ENCODE data around the gene C8G. TPM values are rescaled to one million over a fixed set of nuclear protein-coding genes. Genes with fewer than 3 reads are reported as not detected.

Gene C8G
- total RNA-seq, 1 donor from 2014 or later = not detected

GRCh38 chr9:136952876-136953770 lies 8.1 kb downstream of the C8G start:
- no peaks in the 10 kb centered on the region for H3K36me3 ChIP-seq (ENCODE audit: control insufficient read depth in 3 of 3, insufficient read depth in 3 of 3, low read length in 3 of 3)
- H3K9ac ChIP-seq (ENCODE audit: low read depth in 1 of 3, low read length in 3 of 3) = no peak overlapping the region
- no peaks in the 10 kb centered on the region for H3K9me3 ChIP-seq (ENCODE audit: control insufficient read depth in 3 of 3, low read length in 3 of 3)
- H3K4me1 ChIP-seq (ENCODE audit: control insufficient read depth in 3 of 3, insufficient read depth in 3 of 3, low read length in 3 of 3) = peaks cover 6 to 15% (median 11%) of the 10 kb centered on the region in 3 donors
- H3K4me3 ChIP-seq (ENCODE audit: low read length in 3 of 3) = no peak overlapping the region
- H3K27ac ChIP-seq (ENCODE audit: low read depth, low read length) = no peak overlapping the region
- no peaks in the 10 kb centered on the region for H3K27me3 ChIP-seq (ENCODE audit: control insufficient read depth in 3 of 3, insufficient read depth in 3 of 3, low read length in 3 of 3)

GRCh38 chr9:136953771-136954269 lies 8.8 kb downstream of the C8G start:
- Histone ChIP-seq H3K4me3 (ENCODE audit: low read length in 3 of 3) (no peak overlapping the region), H3K9me3 (ENCODE audit: control insufficient read depth in 3 of 3, low read length in 3 of 3) (no peaks in the 10 kb centered on the region), H3K4me1 (ENCODE audit: control insufficient read depth in 3 of 3, insufficient read depth in 3 of 3, low read length in 3 of 3) (peaks cover 4 to 12% (median 10%) of the 10 kb centered on the region in 3 donors), H3K9ac (ENCODE audit: low read depth in 1 of 3, low read length in 3 of 3) (no peak overlapping the region), H3K27ac (ENCODE audit: low read depth, low read length) (no peak overlapping the region), H3K36me3 (ENCODE audit: control insufficient read depth in 3 of 3, insufficient read depth in 3 of 3, low read length in 3 of 3) (no peaks in the 10 kb centered on the region), H3K27me3 (ENCODE audit: control insufficient read depth in 3 of 3, insufficient read depth in 3 of 3, low read length in 3 of 3) (peaks cover 0 to 5% (median 0%) of the 10 kb centered on the region in 3 donors)

- H3K27me3 ChIP-seq (ENCODE audit: control insufficient read depth in 3 of 3, insufficient read depth in 3 of 3, low read length in 3 of 3) = peaks cover 0 to 9% (median 0%) of the 10 kb centered on the region in 3 donors
- H3K27ac ChIP-seq (ENCODE audit: low read depth, low read length) = no peak overlapping the region
Observed at GRCh38 chr9:136954270-136955083, 9.4 kb downstream of the C8G start.

GRCh38 chr9:136955202-136955942 lies 10.3 kb downstream of the C8G start:
- Histone ChIP-seq H3K9ac (ENCODE audit: low read depth in 1 of 3, low read length in 3 of 3) (no peak overlapping the region), H3K36me3 (ENCODE audit: control insufficient read depth in 3 of 3, insufficient read depth in 3 of 3, low read length in 3 of 3) (no peaks in the 10 kb centered on the region), H3K4me3 (ENCODE audit: low read length in 3 of 3) (no peak overlapping the region), H3K27ac (ENCODE audit: low read depth, low read length) (no peak overlapping the region), H3K9me3 (ENCODE audit: control insufficient read depth in 3 of 3, low read length in 3 of 3) (no peaks in the 10 kb centered on the region), H3K27me3 (ENCODE audit: control insufficient read depth in 3 of 3, insufficient read depth in 3 of 3, low read length in 3 of 3) (peaks cover 0 to 12% (median 0%) of the 10 kb centered on the region in 3 donors), H3K4me1 (ENCODE audit: control insufficient read depth in 3 of 3, insufficient read depth in 3 of 3, low read length in 3 of 3) (peaks cover 2 to 6% (median 4%) of the 10 kb centered on the region in 3 donors)

More at GRCh38 chr9:136954270-136955083, 9.4 kb downstream of the C8G start:
- no peak overlapping the region for H3K4me3 ChIP-seq (ENCODE audit: low read length in 3 of 3)
- H3K4me1 ChIP-seq (ENCODE audit: control insufficient read depth in 3 of 3, insufficient read depth in 3 of 3, low read length in 3 of 3) = peaks cover 4 to 11% (median 10%) of the 10 kb centered on the region in 3 donors
- no peak overlapping the region for H3K9ac ChIP-seq (ENCODE audit: low read depth in 1 of 3, low read length in 3 of 3)
- no peaks in the 10 kb centered on the region for H3K9me3 ChIP-seq (ENCODE audit: control insufficient read depth in 3 of 3, low read length in 3 of 3)
- no peaks in the 10 kb centered on the region for H3K36me3 ChIP-seq (ENCODE audit: control insufficient read depth in 3 of 3, insufficient read depth in 3 of 3, low read length in 3 of 3)

GRCh38 chr9:136955943-136956335 lies 10.9 kb downstream of the C8G start:
- no peak overlapping the region for H3K4me3 ChIP-seq (ENCODE audit: low read length in 3 of 3)
- no peak overlapping the region for H3K9ac ChIP-seq (ENCODE audit: low read depth in 1 of 3, low read length in 3 of 3)
- H3K9me3 ChIP-seq (ENCODE audit: control insufficient read depth in 3 of 3, low read length in 3 of 3) = no peaks in the 10 kb centered on the region
- no peaks in the 10 kb centered on the region for H3K36me3 ChIP-seq (ENCODE audit: control insufficient read depth in 3 of 3, insufficient read depth in 3 of 3, low read length in 3 of 3)
- H3K27me3 ChIP-seq (ENCODE audit: control insufficient read depth in 3 of 3, insufficient read depth in 3 of 3, low read length in 3 of 3) = peaks cover 0 to 12% (median 0%) of the 10 kb centered on the region in 3 donors
- no peak overlapping the region for H3K27ac ChIP-seq (ENCODE audit: low read depth, low read length)
- H3K4me1 ChIP-seq (ENCODE audit: control insufficient read depth in 3 of 3, insufficient read depth in 3 of 3, low read length in 3 of 3) = peaks cover 0 to 2% (median under 1%) of the 10 kb centered on the region in 3 donors

GRCh38 chr9:136956604-136957003 lies 11.6 kb downstream of the C8G start:
- H3K4me1 ChIP-seq (ENCODE audit: control insufficient read depth in 3 of 3, insufficient read depth in 3 of 3, low read length in 3 of 3) = peaks cover 0 to 3% (median 3%) of the 10 kb centered on the region in 3 donors
- no peaks in the 10 kb centered on the region for H3K9me3 ChIP-seq (ENCODE audit: control insufficient read depth in 3 of 3, low read length in 3 of 3)
- no peak overlapping the region for H3K9ac ChIP-seq (ENCODE audit: low read depth in 1 of 3, low read length in 3 of 3)
- no peaks in the 10 kb centered on the region for H3K36me3 ChIP-seq (ENCODE audit: control insufficient read depth in 3 of 3, insufficient read depth in 3 of 3, low read length in 3 of 3)
- H3K4me3 ChIP-seq (ENCODE audit: low read length in 3 of 3) = no peak overlapping the region
- H3K27ac ChIP-seq (ENCODE audit: low read depth, low read length) = no peak overlapping the region
- peaks cover 0 to 12% (median 0%) of the 10 kb centered on the region in 3 donors for H3K27me3 ChIP-seq (ENCODE audit: control insufficient read depth in 3 of 3, insufficient read depth in 3 of 3, low read length in 3 of 3)

- peaks cover 0 to 12% (median 0%) of the 10 kb centered on the region in 3 donors for H3K27me3 ChIP-seq (ENCODE audit: control insufficient read depth in 3 of 3, insufficient read depth in 3 of 3, low read length in 3 of 3)
- no peak overlapping the region for H3K9ac ChIP-seq (ENCODE audit: low read depth in 1 of 3, low read length in 3 of 3)
- H3K36me3 ChIP-seq (ENCODE audit: control insufficient read depth in 3 of 3, insufficient read depth in 3 of 3, low read length in 3 of 3) = no peaks in the 10 kb centered on the region
- H3K4me1 ChIP-seq (ENCODE audit: control insufficient read depth in 3 of 3, insufficient read depth in 3 of 3, low read length in 3 of 3) = peaks cover 0 to 7% (median 3%) of the 10 kb centered on the region in 3 donors
- no peak overlapping the region for H3K27ac ChIP-seq (ENCODE audit: low read depth, low read length)
- no peak overlapping the region for H3K4me3 ChIP-seq (ENCODE audit: low read length in 3 of 3)
- no peaks in the 10 kb centered on the region for H3K9me3 ChIP-seq (ENCODE audit: control insufficient read depth in 3 of 3, low read length in 3 of 3)
Observed at GRCh38 chr9:136957461-136957860, 12.4 kb downstream of the C8G start.

GRCh38 chr9:136957901-136958300 lies 12.9 kb downstream of the C8G start:
- Histone ChIP-seq H3K4me1 (ENCODE audit: control insufficient read depth in 3 of 3, insufficient read depth in 3 of 3, low read length in 3 of 3) (peaks cover 0 to 7% (median 3%) of the 10 kb centered on the region in 3 donors), H3K27ac (ENCODE audit: low read depth, low read length) (no peak overlapping the region), H3K9me3 (ENCODE audit: control insufficient read depth in 3 of 3, low read length in 3 of 3) (no peaks in the 10 kb centered on the region), H3K36me3 (ENCODE audit: control insufficient read depth in 3 of 3, insufficient read depth in 3 of 3, low read length in 3 of 3) (no peaks in the 10 kb centered on the region), H3K9ac (ENCODE audit: low read depth in 1 of 3, low read length in 3 of 3) (no peak overlapping the region), H3K4me3 (ENCODE audit: low read length in 3 of 3) (no peak overlapping the region), H3K27me3 (ENCODE audit: control insufficient read depth in 3 of 3, insufficient read depth in 3 of 3, low read length in 3 of 3) (peaks cover 0 to 12% (median 0%) of the 10 kb centered on the region in 3 donors)

- Histone ChIP-seq H3K9me3 (ENCODE audit: control insufficient read depth in 3 of 3, low read length in 3 of 3) (no peaks in the 10 kb centered on the region), H3K4me3 (ENCODE audit: low read length in 3 of 3) (no peak overlapping the region), H3K27me3 (ENCODE audit: control insufficient read depth in 3 of 3, insufficient read depth in 3 of 3, low read length in 3 of 3) (peaks cover 0 to 12% (median 4%) of the 10 kb centered on the region in 3 donors), H3K36me3 (ENCODE audit: control insufficient read depth in 3 of 3, insufficient read depth in 3 of 3, low read length in 3 of 3) (no peaks in the 10 kb centered on the region), H3K4me1 (ENCODE audit: control insufficient read depth in 3 of 3, insufficient read depth in 3 of 3, low read length in 3 of 3) (peaks cover 3 to 8% (median 5%) of the 10 kb centered on the region in 3 donors), H3K9ac (ENCODE audit: low read depth in 1 of 3, low read length in 3 of 3) (no peak overlapping the region), H3K27ac (ENCODE audit: low read depth, low read length) (no peak overlapping the region)
Observed at GRCh38 chr9:136958473-136958872, 13.4 kb downstream of the C8G start.
